ENCODE results near the gene ATG101. TPM values are rescaled to one million over a fixed set of nuclear protein-coding genes. Genes with fewer than 3 reads are reported as not detected.
A peak's percentile ranks its signal among the peaks of the same experiment; 100 is the strongest.

ATG101 gene
- total and polyA plus RNA-seq, 2 experiments from 2014 or later: 27.7 to 60.3 TPM

DNA sequence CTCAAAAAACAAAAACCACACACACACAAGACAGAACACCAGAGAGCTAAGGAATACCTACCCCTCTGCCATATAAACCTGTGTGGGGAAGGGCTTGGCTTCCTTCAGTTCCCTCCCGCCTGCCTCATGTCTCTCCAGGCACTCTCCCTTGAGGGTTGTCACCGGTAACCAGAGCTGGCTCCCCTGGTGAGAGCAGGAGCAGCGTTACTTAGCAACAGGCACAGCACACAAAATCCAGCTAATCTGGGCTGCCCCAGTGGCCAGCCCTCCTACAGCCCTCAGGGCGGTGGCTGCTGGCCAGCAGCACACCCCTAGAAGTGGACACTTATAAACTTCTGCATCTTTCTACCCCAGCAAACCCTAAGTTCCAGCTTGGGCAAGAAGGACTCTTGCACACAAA lies 40.1 kb upstream of the ATG101 start (continued):
- TF ChIP-seq, protein P1, sequence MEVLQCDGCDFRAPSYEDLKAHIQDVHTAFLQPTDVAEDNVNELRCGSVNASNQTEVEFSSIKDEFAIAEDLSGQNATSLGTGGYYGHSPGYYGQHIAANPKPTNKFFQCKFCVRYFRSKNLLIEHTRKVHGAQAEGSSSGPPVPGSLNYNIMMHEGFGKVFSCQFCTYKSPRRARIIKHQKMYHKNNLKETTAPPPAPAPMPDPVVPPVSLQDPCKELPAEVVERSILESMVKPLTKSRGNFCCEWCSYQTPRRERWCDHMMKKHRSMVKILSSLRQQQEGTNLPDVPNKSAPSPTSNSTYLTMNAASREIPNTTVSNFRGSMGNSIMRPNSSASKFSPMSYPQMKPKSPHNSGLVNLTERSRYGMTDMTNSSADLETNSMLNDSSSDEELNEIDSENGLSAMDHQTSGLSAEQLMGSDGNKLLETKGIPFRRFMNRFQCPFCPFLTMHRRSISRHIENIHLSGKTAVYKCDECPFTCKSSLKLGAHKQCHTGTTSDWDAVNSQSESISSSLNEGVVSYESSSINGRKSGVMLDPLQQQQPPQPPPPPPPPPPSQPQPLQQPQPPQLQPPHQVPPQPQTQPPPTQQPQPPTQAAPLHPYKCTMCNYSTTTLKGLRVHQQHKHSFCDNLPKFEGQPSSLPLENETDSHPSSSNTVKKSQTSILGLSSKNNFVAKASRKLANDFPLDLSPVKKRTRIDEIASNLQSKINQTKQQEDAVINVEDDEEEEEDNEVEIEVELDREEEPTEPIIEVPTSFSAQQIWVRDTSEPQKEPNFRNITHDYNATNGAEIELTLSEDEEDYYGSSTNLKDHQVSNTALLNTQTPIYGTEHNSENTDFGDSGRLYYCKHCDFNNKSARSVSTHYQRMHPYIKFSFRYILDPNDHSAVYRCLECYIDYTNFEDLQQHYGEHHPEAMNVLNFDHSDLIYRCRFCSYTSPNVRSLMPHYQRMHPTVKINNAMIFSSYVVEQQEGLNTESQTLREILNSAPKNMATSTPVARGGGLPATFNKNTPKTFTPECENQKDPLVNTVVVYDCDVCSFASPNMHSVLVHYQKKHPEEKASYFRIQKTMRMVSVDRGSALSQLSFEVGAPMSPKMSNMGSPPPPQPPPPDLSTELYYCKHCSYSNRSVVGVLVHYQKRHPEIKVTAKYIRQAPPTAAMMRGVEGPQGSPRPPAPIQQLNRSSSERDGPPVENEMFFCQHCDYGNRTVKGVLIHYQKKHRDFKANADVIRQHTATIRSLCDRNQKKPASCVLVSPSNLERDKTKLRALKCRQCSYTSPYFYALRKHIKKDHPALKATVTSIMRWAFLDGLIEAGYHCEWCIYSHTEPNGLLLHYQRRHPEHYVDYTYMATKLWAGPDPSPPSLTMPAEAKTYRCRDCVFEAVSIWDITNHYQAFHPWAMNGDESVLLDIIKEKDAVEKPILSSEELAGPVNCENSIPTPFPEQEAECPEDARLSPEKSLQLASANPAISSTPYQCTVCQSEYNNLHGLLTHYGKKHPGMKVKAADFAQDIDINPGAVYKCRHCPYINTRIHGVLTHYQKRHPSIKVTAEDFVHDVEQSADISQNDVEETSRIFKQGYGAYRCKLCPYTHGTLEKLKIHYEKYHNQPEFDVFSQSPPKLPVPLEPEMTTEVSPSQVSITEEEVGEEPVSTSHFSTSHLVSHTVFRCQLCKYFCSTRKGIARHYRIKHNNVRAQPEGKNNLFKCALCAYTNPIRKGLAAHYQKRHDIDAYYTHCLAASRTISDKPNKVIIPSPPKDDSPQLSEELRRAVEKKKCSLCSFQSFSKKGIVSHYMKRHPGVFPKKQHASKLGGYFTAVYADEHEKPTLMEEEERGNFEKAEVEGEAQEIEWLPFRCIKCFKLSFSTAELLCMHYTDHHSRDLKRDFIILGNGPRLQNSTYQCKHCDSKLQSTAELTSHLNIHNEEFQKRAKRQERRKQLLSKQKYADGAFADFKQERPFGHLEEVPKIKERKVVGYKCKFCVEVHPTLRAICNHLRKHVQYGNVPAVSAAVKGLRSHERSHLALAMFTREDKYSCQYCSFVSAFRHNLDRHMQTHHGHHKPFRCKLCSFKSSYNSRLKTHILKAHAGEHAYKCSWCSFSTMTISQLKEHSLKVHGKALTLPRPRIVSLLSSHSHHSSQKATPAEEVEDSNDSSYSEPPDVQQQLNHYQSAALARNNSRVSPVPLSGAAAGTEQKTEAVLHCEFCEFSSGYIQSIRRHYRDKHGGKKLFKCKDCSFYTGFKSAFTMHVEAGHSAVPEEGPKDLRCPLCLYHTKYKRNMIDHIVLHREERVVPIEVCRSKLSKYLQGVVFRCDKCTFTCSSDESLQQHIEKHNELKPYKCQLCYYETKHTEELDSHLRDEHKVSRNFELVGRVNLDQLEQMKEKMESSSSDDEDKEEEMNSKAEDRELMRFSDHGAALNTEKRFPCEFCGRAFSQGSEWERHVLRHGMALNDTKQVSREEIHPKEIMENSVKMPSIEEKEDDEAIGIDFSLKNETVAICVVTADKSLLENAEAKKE (CRISPR knock-in tag; IDR thresholded peaks at IDR 0.05): no peak
- no peak for TF ChIP-seq POLR2AphosphoS5 (IDR thresholded peaks at IDR 0.05; ENCODE audit: low read depth)

DNA sequence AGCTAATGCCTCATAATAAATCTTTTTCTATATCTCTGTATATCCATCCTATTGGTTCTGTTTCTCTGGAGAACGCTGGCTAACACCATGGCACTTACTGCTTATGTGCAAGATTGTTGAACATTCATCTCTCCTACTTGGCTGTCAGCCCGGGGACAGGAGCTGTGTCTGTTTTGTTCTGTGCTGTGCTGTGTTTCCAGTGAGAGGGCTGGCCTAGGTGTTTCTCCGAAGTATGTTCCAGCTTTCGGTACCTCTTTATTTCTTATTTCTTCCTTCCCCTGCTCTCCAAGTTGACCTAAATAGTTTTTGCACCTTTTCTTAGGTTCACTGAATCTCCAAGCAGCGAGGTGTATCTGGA lies 37.4 kb upstream of the ATG101 start:
- H3K9me3 Mint-ChIP-seq: no peaks in the 10 kb centered on the region
- no peaks in the 10 kb centered on the region for H3K9me2 ChIP-seq (ENCODE audit: insufficient read depth)
- peak overlapping the region; percentile 77 for H3K4me2 ChIP-seq
- peaks cover 42% of the 10 kb centered on the region for H3K27me3 Mint-ChIP-seq (ENCODE audit: insufficient read depth, low read depth, poor library complexity)
- H3K4me1 Mint-ChIP-seq: peaks cover 32% of the 10 kb centered on the region
- ATAC-seq: no peak
- H3K27ac Mint-ChIP-seq: peak overlapping the region; percentile 77; the same call in 1 of the 2 replicates
- H3F3A ChIP-seq (replicated peaks; ENCODE audit: low read depth): peaks cover 7% of the 10 kb centered on the region; the same call in 1 of the 2 replicates
- H3K79me2 ChIP-seq (replicated peaks; ENCODE audit: insufficient read depth): no peaks in the 10 kb centered on the region
- H3K4me3 ChIP-seq: peak overlapping the region; percentile 51
- peaks cover 14% of the 10 kb centered on the region for H3K4me1 ChIP-seq (ENCODE audit: insufficient read depth)
- peaks cover 40% of the 10 kb centered on the region for H3K27me3 ChIP-seq (ENCODE audit: insufficient read depth)
- H3K27ac ChIP-seq (ENCODE audit: low read depth): no peak overlapping the region
- no peaks in the 10 kb centered on the region for H3K36me3 ChIP-seq (ENCODE audit: insufficient read depth)
- H2AFZ ChIP-seq: peak overlapping the region; percentile 11; the same call in 1 of the 2 replicates
- peak overlapping the region; percentile 72 for H3K4me3 Mint-ChIP-seq
- DNase-seq (ENCODE audit: low spot score): no peak
- no peaks in the 10 kb centered on the region for H4K20me1 ChIP-seq (replicated peaks; ENCODE audit: insufficient read depth)
- H3K36me3 Mint-ChIP-seq (ENCODE audit: low read depth): no peaks in the 10 kb centered on the region
- TF ChIP-seq CREB1 (CRISPR knock-in tag; IDR thresholded peaks at IDR 0.05; ENCODE audit: low read depth): no peak
- TF ChIP-seq, protein P2, sequence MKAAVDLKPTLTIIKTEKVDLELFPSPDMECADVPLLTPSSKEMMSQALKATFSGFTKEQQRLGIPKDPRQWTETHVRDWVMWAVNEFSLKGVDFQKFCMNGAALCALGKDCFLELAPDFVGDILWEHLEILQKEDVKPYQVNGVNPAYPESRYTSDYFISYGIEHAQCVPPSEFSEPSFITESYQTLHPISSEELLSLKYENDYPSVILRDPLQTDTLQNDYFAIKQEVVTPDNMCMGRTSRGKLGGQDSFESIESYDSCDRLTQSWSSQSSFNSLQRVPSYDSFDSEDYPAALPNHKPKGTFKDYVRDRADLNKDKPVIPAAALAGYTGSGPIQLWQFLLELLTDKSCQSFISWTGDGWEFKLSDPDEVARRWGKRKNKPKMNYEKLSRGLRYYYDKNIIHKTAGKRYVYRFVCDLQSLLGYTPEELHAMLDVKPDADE (IDR thresholded peaks at IDR 0.05): no peak
- TF ChIP-seq ZNF331 (CRISPR knock-in tag; IDR thresholded peaks at IDR 0.05; ENCODE audit: low read depth): no peak
- TF ChIP-seq, protein P3, sequence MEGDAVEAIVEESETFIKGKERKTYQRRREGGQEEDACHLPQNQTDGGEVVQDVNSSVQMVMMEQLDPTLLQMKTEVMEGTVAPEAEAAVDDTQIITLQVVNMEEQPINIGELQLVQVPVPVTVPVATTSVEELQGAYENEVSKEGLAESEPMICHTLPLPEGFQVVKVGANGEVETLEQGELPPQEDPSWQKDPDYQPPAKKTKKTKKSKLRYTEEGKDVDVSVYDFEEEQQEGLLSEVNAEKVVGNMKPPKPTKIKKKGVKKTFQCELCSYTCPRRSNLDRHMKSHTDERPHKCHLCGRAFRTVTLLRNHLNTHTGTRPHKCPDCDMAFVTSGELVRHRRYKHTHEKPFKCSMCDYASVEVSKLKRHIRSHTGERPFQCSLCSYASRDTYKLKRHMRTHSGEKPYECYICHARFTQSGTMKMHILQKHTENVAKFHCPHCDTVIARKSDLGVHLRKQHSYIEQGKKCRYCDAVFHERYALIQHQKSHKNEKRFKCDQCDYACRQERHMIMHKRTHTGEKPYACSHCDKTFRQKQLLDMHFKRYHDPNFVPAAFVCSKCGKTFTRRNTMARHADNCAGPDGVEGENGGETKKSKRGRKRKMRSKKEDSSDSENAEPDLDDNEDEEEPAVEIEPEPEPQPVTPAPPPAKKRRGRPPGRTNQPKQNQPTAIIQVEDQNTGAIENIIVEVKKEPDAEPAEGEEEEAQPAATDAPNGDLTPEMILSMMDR (conservative IDR thresholded peaks at IDR 0.05; ENCODE audit: low read depth in 2 of 2): no peak
- TF ChIP-seq NANOG (IDR thresholded peaks at IDR 0.05; ENCODE audit: borderline replicate concordance): no peak
- TF ChIP-seq JUNB (IDR thresholded peaks at IDR 0.05; ENCODE audit: unreplicated experiment): no peak
- TF ChIP-seq POLR2AphosphoS5 (IDR thresholded peaks at IDR 0.05; ENCODE audit: low read depth): no peak
- TF ChIP-seq ZNF114 (CRISPR knock-in tag; IDR thresholded peaks at IDR 0.05): no peak
- TF ChIP-seq, protein P4, sequence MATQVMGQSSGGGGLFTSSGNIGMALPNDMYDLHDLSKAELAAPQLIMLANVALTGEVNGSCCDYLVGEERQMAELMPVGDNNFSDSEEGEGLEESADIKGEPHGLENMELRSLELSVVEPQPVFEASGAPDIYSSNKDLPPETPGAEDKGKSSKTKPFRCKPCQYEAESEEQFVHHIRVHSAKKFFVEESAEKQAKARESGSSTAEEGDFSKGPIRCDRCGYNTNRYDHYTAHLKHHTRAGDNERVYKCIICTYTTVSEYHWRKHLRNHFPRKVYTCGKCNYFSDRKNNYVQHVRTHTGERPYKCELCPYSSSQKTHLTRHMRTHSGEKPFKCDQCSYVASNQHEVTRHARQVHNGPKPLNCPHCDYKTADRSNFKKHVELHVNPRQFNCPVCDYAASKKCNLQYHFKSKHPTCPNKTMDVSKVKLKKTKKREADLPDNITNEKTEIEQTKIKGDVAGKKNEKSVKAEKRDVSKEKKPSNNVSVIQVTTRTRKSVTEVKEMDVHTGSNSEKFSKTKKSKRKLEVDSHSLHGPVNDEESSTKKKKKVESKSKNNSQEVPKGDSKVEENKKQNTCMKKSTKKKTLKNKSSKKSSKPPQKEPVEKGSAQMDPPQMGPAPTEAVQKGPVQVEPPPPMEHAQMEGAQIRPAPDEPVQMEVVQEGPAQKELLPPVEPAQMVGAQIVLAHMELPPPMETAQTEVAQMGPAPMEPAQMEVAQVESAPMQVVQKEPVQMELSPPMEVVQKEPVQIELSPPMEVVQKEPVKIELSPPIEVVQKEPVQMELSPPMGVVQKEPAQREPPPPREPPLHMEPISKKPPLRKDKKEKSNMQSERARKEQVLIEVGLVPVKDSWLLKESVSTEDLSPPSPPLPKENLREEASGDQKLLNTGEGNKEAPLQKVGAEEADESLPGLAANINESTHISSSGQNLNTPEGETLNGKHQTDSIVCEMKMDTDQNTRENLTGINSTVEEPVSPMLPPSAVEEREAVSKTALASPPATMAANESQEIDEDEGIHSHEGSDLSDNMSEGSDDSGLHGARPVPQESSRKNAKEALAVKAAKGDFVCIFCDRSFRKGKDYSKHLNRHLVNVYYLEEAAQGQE (IDR thresholded peaks at IDR 0.05; ENCODE audit: unreplicated experiment): no peak
- TF ChIP-seq EZH2phosphoT487 (IDR thresholded peaks at IDR 0.05; ENCODE audit: unreplicated experiment): no peak
- TF ChIP-seq STAT1 (IDR thresholded peaks at IDR 0.05; ENCODE audit: unreplicated experiment): no peak
